RCC 7860 (cell line): ENCODE results near the gene MFSD6.
"Not testable (repeated sequence)": the region's sequence is repeated elsewhere in the genome, so short reads cannot be mapped to it uniquely, and the experiment has no call there.

ENCODE experiments used
- DNase-seq: peaks from one replicate; pipeline ENCODE4 v3.0.0-alpha.2; 2015; ENCODE audit warnings: low spot score
- FAIRE-seq: peaks from 2 replicates; lab custom pipeline; 2012; peaks lifted over from hg19 to GRCh38; lab: Jason Lieb, UNC

MFSD6 gene

GRCh38 chr2:190494600-190495227 is 86.6 kb downstream of the MFSD6 start:
- FAIRE-seq, DNase-seq: not testable (repeated sequence)

- no peak for DNase-seq
- FAIRE-seq: no peak
These were observed 89.3 kb downstream of the MFSD6 start for GRCh38 chr2:190497428-190497827.

- DNase-seq (no peak), FAIRE-seq (no peak)
These were observed 91.1 kb downstream of the MFSD6 start for GRCh38 chr2:190499273-190499672.

GRCh38 chr2:190500054-190500502 is 91.9 kb downstream of the MFSD6 start:
- no peak for DNase-seq

GRCh38 chr2:190501231-190501630 is 93.1 kb downstream of the MFSD6 start:
- no peak for DNase-seq
- no peak for FAIRE-seq

More at GRCh38 chr2:190500054-190500502, 91.9 kb downstream of the MFSD6 start:
- FAIRE-seq: no peak

- no peak for DNase-seq
- no peak for FAIRE-seq
These were observed 93.7 kb downstream of the MFSD6 start for GRCh38 chr2:190501702-190502407.

- no peak for FAIRE-seq
- DNase-seq: no peak
These were observed 94.9 kb downstream of the MFSD6 start for GRCh38 chr2:190503088-190503487.

GRCh38 chr2:190504912-190505311 is 96.8 kb downstream of the MFSD6 start:
- FAIRE-seq (no peak), DNase-seq (no peak)

- DNase-seq (no peak), FAIRE-seq (no peak)
These were observed 97.5 kb downstream of the MFSD6 start for GRCh38 chr2:190505696-190506095.

GRCh38 chr2:190506666-190507065 is 98.5 kb downstream of the MFSD6 start:
- no peak for DNase-seq
- FAIRE-seq: no peak

GRCh38 chr2:190507135-190507534 is 99.0 kb downstream of the MFSD6 start:
- FAIRE-seq (no peak), DNase-seq (no peak)

- not testable (repeated sequence) for FAIRE-seq, DNase-seq
These were observed 101.7 kb downstream of the MFSD6 start for GRCh38 chr2:190509895-190510294.

- DNase-seq (peak; percentile 21), FAIRE-seq (no peak)
These were observed 102.9 kb downstream of the MFSD6 start for GRCh38 chr2:190511104-190511503.

GRCh38 chr2:190512539-190513095 is 104.5 kb downstream of the MFSD6 start:
- FAIRE-seq (no peak), DNase-seq (no peak)

GRCh38 chr2:190513877-190514276 is 105.7 kb downstream of the MFSD6 start:
- DNase-seq (no peak), FAIRE-seq (no peak)

- FAIRE-seq (no peak), DNase-seq (no peak)
These were observed 106.5 kb downstream of the MFSD6 start for GRCh38 chr2:190514676-190515075.

- no peak for DNase-seq
- no peak for FAIRE-seq
These were observed 107.5 kb downstream of the MFSD6 start for GRCh38 chr2:190515687-190516086.

- DNase-seq (no peak), FAIRE-seq (no peak)
These were observed 109.3 kb downstream of the MFSD6 start for GRCh38 chr2:190517468-190517867.

- FAIRE-seq: no peak
These were observed 112.0 kb downstream of the MFSD6 start for GRCh38 chr2:190519975-190520767.

GRCh38 chr2:190524928-190525327 is 116.8 kb downstream of the MFSD6 start:
- no peak for DNase-seq
- FAIRE-seq: no peak

More at GRCh38 chr2:190519975-190520767, 112.0 kb downstream of the MFSD6 start:
- no peak for DNase-seq

GRCh38 chr2:190526105-190526750 is 118.1 kb downstream of the MFSD6 start:
- DNase-seq (no peak), FAIRE-seq (no peak)
